Hepatocyte (in vitro differentiated cells): ENCODE data around the gene P2RY1. TPM values are rescaled to one million over a fixed set of nuclear protein-coding genes. Genes with fewer than 3 reads are reported as not detected.

Experiments used
- DNase-seq: peaks from one replicate; pipeline ENCODE4 v3.0.0-alpha.2; 2016; ENCODE audit warnings: low spot score
- H2AFZ ChIP-seq: fragments of 200-600 bp; sonication (generic); 2 replicates; pipeline ENCODE4 v1.6.0; 2016; ENCODE audit warnings: antibody characterized with exemption, mild to moderate bottlenecking
- H3K27ac ChIP-seq: fragments of 200-600 bp; sonication (generic); 2 replicates; pipeline ENCODE4 v1.5.1; 2016; ENCODE audit warnings: mild to moderate bottlenecking
- H3K27me3 ChIP-seq: fragments of 200-600 bp; sonication (generic); 2 replicates; pipeline ENCODE4 v1.6.1; 2016
- H3K36me3 ChIP-seq: fragments of 200-600 bp; sonication (generic); replicated peaks from 2 replicates; pipeline ENCODE4 v1.5.1; 2016; ENCODE audit warnings: low read depth; ENCODE audit not compliant: insufficient read depth
- H3K4me1 ChIP-seq: fragments of 200-600 bp; sonication (generic); 2 replicates; pipeline ENCODE4 v1.5.1; 2016; ENCODE audit warnings: mild to moderate bottlenecking, moderate library complexity; ENCODE audit not compliant: insufficient read depth
- H3K4me2 ChIP-seq: fragments of 200-600 bp; sonication (generic); 2 replicates; pipeline ENCODE4 v1.6.0; 2016
- H3K4me3 ChIP-seq: fragments of 200-600 bp; sonication (generic); 2 replicates; pipeline ENCODE4 v1.5.1; 2016; ENCODE audit warnings: mild to moderate bottlenecking
- H3K79me2 ChIP-seq: fragments of 200-600 bp; sonication (generic); 2 replicates; pipeline ENCODE4 v1.6.0; 2017; ENCODE audit warnings: mild to moderate bottlenecking
- H3K9me2 ChIP-seq: fragments of 200-600 bp; sonication (generic); replicated peaks from 2 replicates; pipeline ENCODE4 v1.6.0; 2017; ENCODE audit warnings: mild to moderate bottlenecking; ENCODE audit not compliant: insufficient read depth
- H3K9me3 ChIP-seq: fragments of 200-600 bp; sonication (generic); 2 replicates; pipeline ENCODE4 v1.5.1; 2016; ENCODE audit warnings: low read depth, mild to moderate bottlenecking
- H4K20me1 ChIP-seq: fragments of 200-600 bp; sonication (generic); 2 replicates; pipeline ENCODE4 v1.6.0; 2016; ENCODE audit warnings: mild to moderate bottlenecking; ENCODE audit not compliant: insufficient read depth, poor library complexity, severe bottlenecking
- EZH2 ChIP-seq: fragments of 200-600 bp; sonication (generic); IDR thresholded peaks from 2 replicates; pipeline ENCODE4 v1.6.1; 2016; ENCODE audit warnings: antibody characterized with exemption, mild to moderate bottlenecking, borderline replicate concordance
- EZH2phosphoT487 ChIP-seq: fragments of 200-600 bp; sonication (generic); IDR thresholded peaks from one replicate; pipeline ENCODE4 v1.6.1; 2018; ENCODE audit warnings: antibody characterized with exemption, mild to moderate bottlenecking, low read depth, moderate library complexity; ENCODE audit not compliant: unreplicated experiment, severe bottlenecking
- WGBS: methylation state at CpG from one replicate; pipeline ENCODE4 v1.1.6; 2016; ENCODE audit warnings: low lambda C conversion rate; ENCODE audit errors: missing lambda C conversion rate; 5-methylcytosine and 5-hydroxymethylcytosine counted together
- polyA plus RNA-seq: library from polyadenylated mRNA; unstranded; fragments of >200 nt; fragmentation: Nextera tagmentation; extraction: Ambion mirVana; gene quantifications from 2 replicates; pipeline ENCODE4 v1.2.1, GENCODE V29; 2016
- total RNA-seq: library from RNA; depleted of rRNA; stranded (reverse); fragments of >200 nt; gene quantifications from 2 replicates; pipeline ENCODE4 v1.2.3, GENCODE V29; 2014
- TF ChIP-seq, protein P1 (sequence below): fragments of 200-600 bp; sonication (generic); IDR thresholded peaks from 2 replicates; pipeline ENCODE4 v1.5.1; 2016; ENCODE audit warnings: antibody characterized with exemption, mild to moderate bottlenecking; ENCODE audit not compliant: poor library complexity

The P2RY1 gene
- total and polyA plus RNA-seq, 2 experiments from 2014 or later, result 3.3 to 14.0 TPM

DNA sequence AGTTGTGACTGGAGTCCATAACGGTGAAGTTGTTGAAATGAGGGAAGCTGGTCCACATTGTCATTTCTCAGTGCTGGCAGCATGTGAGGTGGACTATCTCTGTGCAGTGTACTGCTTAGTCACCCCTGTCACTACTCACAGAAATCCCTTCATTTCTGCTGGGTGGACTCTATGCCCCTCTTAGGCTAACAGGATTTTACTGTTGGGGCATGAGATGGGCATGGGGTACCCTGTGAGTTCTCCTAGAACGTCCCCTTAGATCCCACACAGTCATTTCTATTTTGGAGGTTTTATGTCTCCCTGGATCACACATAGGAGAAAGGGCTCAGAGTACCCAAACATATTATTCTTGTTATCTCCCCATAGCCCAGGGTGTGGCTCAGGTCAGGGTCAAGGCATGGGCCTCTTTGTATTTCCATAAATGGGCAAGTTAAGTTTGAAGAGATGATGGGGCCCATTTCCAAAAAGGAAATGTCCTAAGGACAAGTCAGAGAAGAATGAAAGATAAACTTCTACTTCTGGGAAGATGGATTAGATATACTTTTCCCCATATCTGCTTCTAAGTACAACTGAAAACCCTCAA is 15.2 kb downstream of the P2RY1 start:
- no peaks in the 10 kb centered on the region for H4K20me1 ChIP-seq
- H3K4me1 ChIP-seq, result no peaks in the 10 kb centered on the region
- H3K27ac ChIP-seq, result no peak overlapping the region
- H3K9me3 ChIP-seq, result peaks cover 8% of the 10 kb centered on the region
- no peaks in the 10 kb centered on the region for H3K27me3 ChIP-seq
- 82% methylated on average over 2 of the region's 2 CpGs for WGBS
- H3K79me2 ChIP-seq, result no peaks in the 10 kb centered on the region
- H2AFZ ChIP-seq, result no peak overlapping the region
- no peak for TF ChIP-seq EZH2
- H3K9me2 ChIP-seq, result no peaks in the 10 kb centered on the region
- H3K36me3 ChIP-seq, result no peaks in the 10 kb centered on the region
- H3K4me2 ChIP-seq, result no peak overlapping the region
- H3K4me3 ChIP-seq, result no peak overlapping the region
- DNase-seq, result no peak

DNA sequence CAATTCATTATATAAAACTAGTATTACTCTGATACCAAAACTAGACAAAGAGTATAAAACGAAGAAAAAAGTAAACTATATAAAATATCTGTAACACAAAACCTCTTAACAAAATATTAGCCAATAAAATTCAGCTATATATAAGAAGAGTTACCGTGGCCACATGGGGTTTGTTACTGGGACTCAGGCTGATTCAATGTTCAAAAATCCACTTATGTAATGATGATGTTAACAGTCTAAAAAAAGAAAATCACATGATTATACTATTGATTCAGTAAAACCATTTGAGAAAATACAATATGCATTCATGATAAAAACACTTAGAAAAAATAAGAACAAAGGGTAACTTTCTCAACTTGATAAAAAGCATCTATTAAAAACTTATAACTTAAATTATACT is 18.3 kb downstream of the P2RY1 start:
- Histone ChIP-seq H3K4me1 (no peaks in the 10 kb centered on the region), H3K9me2 (no peaks in the 10 kb centered on the region), H2AFZ (no peak overlapping the region), H3K4me2 (no peak overlapping the region), H3K36me3 (no peaks in the 10 kb centered on the region), H4K20me1 (no peaks in the 10 kb centered on the region), H3K27ac (no peak overlapping the region), H3K79me2 (no peaks in the 10 kb centered on the region), H3K27me3 (no peaks in the 10 kb centered on the region), H3K4me3 (no peak overlapping the region), H3K9me3 (peaks cover 3% of the 10 kb centered on the region)
- WGBS, result 75% methylated on average over 2 of the region's 2 CpGs
- no peak for DNase-seq
- TF ChIP-seq EZH2 (no peak), EZH2phosphoT487 (no peak)
- TF ChIP-seq, protein P1, sequence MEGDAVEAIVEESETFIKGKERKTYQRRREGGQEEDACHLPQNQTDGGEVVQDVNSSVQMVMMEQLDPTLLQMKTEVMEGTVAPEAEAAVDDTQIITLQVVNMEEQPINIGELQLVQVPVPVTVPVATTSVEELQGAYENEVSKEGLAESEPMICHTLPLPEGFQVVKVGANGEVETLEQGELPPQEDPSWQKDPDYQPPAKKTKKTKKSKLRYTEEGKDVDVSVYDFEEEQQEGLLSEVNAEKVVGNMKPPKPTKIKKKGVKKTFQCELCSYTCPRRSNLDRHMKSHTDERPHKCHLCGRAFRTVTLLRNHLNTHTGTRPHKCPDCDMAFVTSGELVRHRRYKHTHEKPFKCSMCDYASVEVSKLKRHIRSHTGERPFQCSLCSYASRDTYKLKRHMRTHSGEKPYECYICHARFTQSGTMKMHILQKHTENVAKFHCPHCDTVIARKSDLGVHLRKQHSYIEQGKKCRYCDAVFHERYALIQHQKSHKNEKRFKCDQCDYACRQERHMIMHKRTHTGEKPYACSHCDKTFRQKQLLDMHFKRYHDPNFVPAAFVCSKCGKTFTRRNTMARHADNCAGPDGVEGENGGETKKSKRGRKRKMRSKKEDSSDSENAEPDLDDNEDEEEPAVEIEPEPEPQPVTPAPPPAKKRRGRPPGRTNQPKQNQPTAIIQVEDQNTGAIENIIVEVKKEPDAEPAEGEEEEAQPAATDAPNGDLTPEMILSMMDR, result no peak

DNA sequence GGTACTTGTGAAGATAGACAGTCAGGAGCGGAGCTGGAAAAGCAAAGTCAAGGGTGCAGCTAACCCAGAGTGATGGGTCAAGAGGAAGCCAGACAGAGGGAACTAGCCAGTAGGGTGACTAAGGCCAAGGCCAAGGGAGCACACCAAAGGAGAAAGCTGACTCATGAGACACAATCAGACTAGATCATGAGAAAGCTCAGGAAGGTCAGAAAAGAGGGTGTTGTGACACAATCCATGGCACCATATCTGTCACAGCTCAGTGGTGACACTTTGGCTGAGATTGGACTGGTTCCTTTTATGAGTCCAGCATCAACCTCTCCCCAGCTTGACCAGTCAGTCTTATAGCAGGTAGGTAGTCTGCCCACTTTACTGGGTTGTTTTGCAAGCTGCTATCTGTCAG is 22.2 kb downstream of the P2RY1 start:
- 94% methylated on average over 1 of the region's 1 CpG for WGBS
- Histone ChIP-seq H3K9me3 (no peaks in the 10 kb centered on the region), H3K27me3 (no peaks in the 10 kb centered on the region), H3K36me3 (no peaks in the 10 kb centered on the region), H3K4me1 (no peaks in the 10 kb centered on the region), H3K27ac (no peak overlapping the region), H3K4me2 (no peak overlapping the region), H3K9me2 (no peaks in the 10 kb centered on the region), H4K20me1 (no peaks in the 10 kb centered on the region), H2AFZ (no peak overlapping the region), H3K79me2 (no peaks in the 10 kb centered on the region), H3K4me3 (no peak overlapping the region)
- TF ChIP-seq EZH2phosphoT487, result no peak
- no peak for TF ChIP-seq EZH2
- TF ChIP-seq, protein P1, result no peak
- no peak for DNase-seq

DNA sequence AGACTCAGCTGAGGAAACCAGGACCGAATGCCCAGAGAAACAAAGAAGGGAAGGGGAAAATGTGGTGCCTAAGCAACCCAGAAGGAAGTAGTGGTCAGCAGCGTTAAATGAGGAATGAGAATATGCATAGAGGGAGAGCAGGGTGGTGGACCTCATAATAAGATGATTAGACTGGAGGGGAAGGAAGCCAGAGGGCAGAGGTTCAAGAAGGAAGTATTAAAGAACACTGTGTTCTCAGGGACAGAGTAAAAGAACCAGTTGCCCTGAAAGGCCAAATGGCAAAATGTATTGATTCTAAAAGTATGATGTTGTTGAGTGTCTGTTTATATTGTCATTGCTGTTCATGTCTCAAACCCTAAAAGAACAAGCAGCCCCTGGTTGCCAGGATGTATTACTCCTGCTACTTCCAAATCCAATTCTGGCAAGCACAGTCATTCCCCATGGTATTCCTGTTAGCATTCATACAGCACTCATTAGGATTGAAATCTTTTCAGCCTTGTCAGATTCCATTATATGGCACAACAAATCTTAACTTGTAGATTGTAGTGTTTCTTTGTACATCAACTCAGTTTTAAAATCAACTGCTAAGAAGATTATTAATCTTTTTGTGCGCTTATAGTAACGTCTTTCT is 23.4 kb downstream of the P2RY1 start:
- Histone ChIP-seq H3K4me1 (no peaks in the 10 kb centered on the region), H3K36me3 (no peaks in the 10 kb centered on the region), H3K9me2 (no peaks in the 10 kb centered on the region), H3K4me3 (no peak overlapping the region), H3K9me3 (no peaks in the 10 kb centered on the region), H3K4me2 (no peak overlapping the region), H3K79me2 (no peaks in the 10 kb centered on the region), H4K20me1 (no peaks in the 10 kb centered on the region), H3K27me3 (no peaks in the 10 kb centered on the region), H2AFZ (no peak overlapping the region), H3K27ac (no peak overlapping the region)
- 96% methylated on average over 4 of the region's 4 CpGs for WGBS
- TF ChIP-seq, protein P1, result no peak
- TF ChIP-seq EZH2phosphoT487 (no peak), EZH2 (no peak)
- DNase-seq, result no peak
